Neuron (in vitro differentiated cells): ENCODE results near the gene SNX21.
A peak's percentile ranks its signal among the peaks of the same experiment; 100 is the strongest.
"Not testable (repeated sequence)": the region's sequence is repeated elsewhere in the genome, so short reads cannot be mapped to it uniquely, and the experiment has no call there.

ENCODE experiments used
- H2AFZ ChIP-seq: one replicate; pipeline ENCODE4 v1.6.1; 2013; ENCODE audit warnings: low read depth, mild to moderate bottlenecking, inconsistent platforms, low read length, moderate library complexity
- H3K27me3 ChIP-seq: one replicate; pipeline ENCODE4 v1.6.1; 2013; ENCODE audit warnings: low read length; ENCODE audit not compliant: insufficient read depth
- H3K36me3 ChIP-seq: one replicate; pipeline ENCODE4 v1.6.1; 2013; ENCODE audit warnings: low read length; ENCODE audit not compliant: insufficient read depth
- H3K4me1 ChIP-seq: one replicate; pipeline ENCODE4 v1.6.1; 2013; ENCODE audit warnings: low read length; ENCODE audit not compliant: insufficient read depth
- H3K4me3 ChIP-seq: 2 replicates; pipeline ENCODE4 v1.5.1; 2013; ENCODE audit warnings: mild to moderate bottlenecking, low read length, moderate library complexity
- H3K9me3 ChIP-seq: one replicate; pipeline ENCODE4 v1.6.1; 2013; ENCODE audit warnings: low read length

Gene SNX21

GRCh38 chr20:45863543-45864470 is 30.2 kb downstream of the SNX21 start:
- Histone ChIP-seq H3K4me3 (no peak overlapping the region), H2AFZ (no peak overlapping the region), H3K36me3 (no peaks in the 10 kb centered on the region), H3K9me3 (no peaks in the 10 kb centered on the region), H3K27me3 (no peaks in the 10 kb centered on the region), H3K4me1 (peaks cover 2% of the 10 kb centered on the region)

DNA sequence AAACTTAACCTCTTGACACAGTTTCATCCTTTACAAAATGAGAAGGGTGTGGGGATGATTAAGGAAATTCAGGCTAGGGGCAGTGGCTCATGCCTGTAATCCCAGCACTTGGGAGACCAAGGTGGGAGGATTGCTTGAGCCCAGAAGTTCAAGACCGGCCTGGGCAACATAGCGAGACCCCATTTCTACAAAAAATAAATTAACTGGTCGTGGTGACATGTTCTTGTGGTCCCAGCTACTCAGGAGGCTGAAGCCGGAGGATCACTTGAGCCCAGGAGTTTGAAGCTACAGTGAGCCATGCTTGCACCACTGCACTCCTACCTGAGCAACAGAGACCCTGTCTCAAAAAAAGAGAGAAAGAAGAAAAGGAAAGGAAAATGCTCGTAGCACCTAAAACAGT is 32.9 kb downstream of the SNX21 start:
- Histone ChIP-seq H3K36me3 (no peaks in the 10 kb centered on the region), H3K4me3 (no peak overlapping the region), H3K9me3 (no peaks in the 10 kb centered on the region), H3K4me1 (no peaks in the 10 kb centered on the region), H3K27me3 (no peaks in the 10 kb centered on the region), H2AFZ (no peak overlapping the region)

DNA sequence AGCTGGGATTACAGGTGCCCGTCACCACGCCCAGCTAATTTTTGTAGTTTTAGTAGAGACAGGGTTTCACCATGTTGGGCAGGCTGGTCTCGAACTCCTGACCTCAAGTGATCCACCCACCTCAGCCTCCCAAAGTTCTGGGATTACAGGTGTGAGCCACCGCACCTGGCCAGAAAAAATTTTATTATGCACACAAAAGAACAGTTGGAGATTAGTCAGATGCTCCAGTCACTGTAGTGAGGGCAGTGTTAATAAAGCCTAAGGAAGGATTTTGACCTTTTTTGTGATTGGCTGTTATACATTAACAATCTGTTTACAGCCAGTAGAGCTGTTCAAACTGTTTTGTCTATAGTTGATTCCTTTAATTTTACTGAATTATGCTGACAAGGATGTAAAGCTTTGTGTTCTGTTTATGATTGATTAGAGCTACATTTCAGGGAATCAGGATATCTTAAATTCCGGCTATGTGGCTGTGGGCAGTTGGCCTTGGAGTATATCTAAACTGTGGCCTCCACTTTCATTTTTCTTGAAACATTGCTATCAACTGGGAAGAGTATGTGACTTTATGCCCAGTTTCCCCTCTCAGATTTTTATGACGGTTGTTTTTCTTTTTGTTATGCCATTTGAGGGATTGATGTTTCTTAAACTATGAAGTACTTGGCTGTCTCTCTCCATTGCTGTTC is 33.7 kb downstream of the SNX21 start:
- Histone ChIP-seq H3K27me3 (no peaks in the 10 kb centered on the region), H3K4me3 (no peak overlapping the region), H3K4me1 (no peaks in the 10 kb centered on the region), H3K36me3 (no peaks in the 10 kb centered on the region), H2AFZ (no peak overlapping the region), H3K9me3 (no peaks in the 10 kb centered on the region)

DNA sequence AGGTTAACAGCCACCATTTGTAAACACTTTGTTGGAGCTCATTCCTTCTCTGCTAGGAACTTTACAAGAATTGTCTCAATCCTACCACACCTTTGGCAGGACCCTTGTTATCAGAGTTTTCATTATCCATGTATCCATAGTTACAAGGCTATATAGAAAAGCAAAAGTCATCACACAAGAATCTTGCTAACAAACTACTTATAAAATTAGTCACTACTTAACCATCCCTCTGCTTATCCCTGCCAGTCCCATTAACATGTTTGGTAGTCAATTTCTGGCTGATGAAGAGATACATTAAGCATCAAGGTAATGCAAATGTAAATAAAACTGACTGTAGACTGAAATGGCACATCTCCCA is 34.2 kb downstream of the SNX21 start:
- Histone ChIP-seq H3K27me3 (no peaks in the 10 kb centered on the region), H3K36me3 (no peaks in the 10 kb centered on the region), H3K9me3 (no peaks in the 10 kb centered on the region), H3K4me3 (no peak overlapping the region), H2AFZ (no peak overlapping the region), H3K4me1 (no peaks in the 10 kb centered on the region)

- no peaks in the 10 kb centered on the region for H3K4me1 ChIP-seq
- H3K36me3 ChIP-seq, result peaks cover 11% of the 10 kb centered on the region
- H2AFZ ChIP-seq, result no peak overlapping the region
Observed at GRCh38 chr20:45872626-45873025, 39.0 kb downstream of the SNX21 start.

GRCh38 chr20:45873409-45874103 is 40.0 kb downstream of the SNX21 start:
- no peak overlapping the region for H3K4me3 ChIP-seq
- peaks cover 20% of the 10 kb centered on the region for H3K36me3 ChIP-seq
- H3K4me1 ChIP-seq, result no peaks in the 10 kb centered on the region
- no peak overlapping the region for H2AFZ ChIP-seq
- no peaks in the 10 kb centered on the region for H3K27me3 ChIP-seq
- no peaks in the 10 kb centered on the region for H3K9me3 ChIP-seq

More at GRCh38 chr20:45872626-45873025, 39.0 kb downstream of the SNX21 start:
- H3K9me3 ChIP-seq, result no peaks in the 10 kb centered on the region
- no peak overlapping the region for H3K4me3 ChIP-seq
- no peaks in the 10 kb centered on the region for H3K27me3 ChIP-seq

DNA sequence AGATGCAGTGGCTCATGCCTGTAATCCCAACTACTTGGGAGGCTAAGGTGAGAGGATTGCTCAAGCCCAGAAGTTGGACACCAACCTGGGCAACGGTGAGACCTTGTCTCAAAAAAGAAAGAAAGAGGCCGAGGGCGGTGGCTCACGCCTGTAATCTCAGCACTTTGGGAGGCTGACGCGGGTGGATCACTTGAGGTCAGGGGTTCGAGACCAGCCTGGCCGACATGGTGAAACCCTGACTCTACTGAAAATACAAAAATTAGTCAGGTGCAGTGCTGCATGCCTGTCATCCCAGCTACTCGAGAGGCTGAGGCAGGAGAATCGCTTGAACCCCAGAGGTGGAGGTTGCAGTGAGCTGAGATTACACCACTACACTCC is 40.5 kb downstream of the SNX21 start:
- not testable (repeated sequence) for H3K4me3 ChIP-seq, H3K27me3 ChIP-seq, H3K4me1 ChIP-seq, H2AFZ ChIP-seq, H3K9me3 ChIP-seq
- peaks cover 20% of the 10 kb centered on the region for H3K36me3 ChIP-seq

GRCh38 chr20:45874576-45874975 is 41.0 kb downstream of the SNX21 start:
- no peaks in the 10 kb centered on the region for H3K4me1 ChIP-seq
- H3K4me3 ChIP-seq, result no peak overlapping the region
- H3K27me3 ChIP-seq, result no peaks in the 10 kb centered on the region
- no peaks in the 10 kb centered on the region for H3K9me3 ChIP-seq
- H2AFZ ChIP-seq, result no peak overlapping the region
- H3K36me3 ChIP-seq, result peaks cover 20% of the 10 kb centered on the region

DNA sequence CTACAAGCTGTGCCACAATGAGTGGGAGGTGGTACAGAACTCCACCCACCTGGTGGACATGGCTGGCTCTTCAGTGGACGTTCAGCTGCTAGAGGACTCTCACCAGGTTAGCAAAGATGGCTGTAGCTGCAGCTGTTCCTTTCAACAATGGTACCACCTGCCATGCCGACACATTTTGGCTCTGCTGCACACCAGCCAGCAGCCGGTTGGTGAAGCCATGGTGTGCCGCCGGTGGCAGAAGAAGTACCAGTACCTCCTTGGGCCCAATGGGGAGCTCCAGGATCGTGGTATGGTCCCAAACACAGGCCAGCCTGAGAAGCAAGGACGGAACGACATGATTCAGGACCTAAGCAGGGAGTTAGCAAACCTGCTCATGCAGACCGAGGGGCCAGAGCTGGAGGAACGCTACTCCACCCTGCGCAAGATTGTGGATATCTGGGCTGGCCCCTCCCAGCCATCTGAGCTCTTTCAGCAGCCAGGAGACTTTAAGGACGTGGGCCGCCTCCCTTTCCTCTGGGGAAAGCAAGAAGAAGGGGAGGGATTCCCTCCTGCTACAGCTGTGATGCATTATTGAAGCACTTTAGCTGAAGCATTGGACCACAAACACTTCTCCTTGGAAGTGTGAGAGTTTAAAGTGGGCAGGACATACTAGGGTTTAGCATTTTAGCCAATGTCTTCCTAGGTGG is 44.6 kb downstream of the SNX21 start:
- Histone ChIP-seq H3K27me3 (no peaks in the 10 kb centered on the region), H3K4me1 (peaks cover 2% of the 10 kb centered on the region), H3K9me3 (no peaks in the 10 kb centered on the region), H3K4me3 (no peak overlapping the region), H2AFZ (no peak overlapping the region), H3K36me3 (peaks cover 28% of the 10 kb centered on the region)

DNA sequence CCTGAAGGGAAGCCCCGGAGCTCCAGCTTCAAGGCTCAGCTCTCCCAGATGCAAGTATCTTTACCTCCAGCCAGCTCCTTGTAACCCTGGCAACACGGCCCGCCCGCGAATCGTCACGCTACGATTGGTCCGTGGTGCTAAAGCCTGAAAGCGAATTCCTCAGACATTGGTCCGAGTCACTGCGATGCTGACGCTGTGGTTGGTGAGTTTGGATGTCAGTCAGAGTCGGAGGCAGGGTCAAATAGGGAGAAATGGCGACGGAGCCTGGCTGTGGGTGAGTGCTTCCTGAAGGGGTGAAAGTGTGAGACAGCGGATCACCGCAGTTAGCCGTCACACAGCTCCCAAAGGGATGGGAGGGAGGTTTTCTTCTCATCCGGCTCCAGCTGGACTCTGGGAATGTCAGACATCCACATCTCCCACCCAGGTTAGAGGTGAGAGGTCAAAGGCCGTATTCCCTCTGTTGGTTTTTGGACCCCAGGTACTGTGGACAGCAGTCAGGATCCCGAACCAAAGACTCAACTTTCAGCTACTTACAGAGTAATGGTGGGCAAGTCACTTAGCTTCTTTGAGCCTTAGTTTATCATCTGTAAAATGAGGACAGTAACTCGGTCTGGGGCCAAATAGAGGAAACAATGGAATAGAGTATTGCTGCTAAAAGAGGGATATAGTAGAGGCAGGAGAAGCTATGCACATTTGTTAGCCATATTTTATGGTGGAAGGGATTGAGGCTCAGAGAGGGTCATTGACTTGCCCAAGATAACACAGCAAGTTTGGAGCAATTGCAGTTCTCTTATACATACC is 47.6 kb downstream of the SNX21 start, which contains the start of gene ZSWIM1:
Gene ZSWIM1, plus strand, starts transcription at position 240 of the 801 bp plus-strand sequence. CDS start 1,366 bp downstream, outside the sequence.
- H3K36me3 ChIP-seq, result peaks cover 44% of the 10 kb centered on the region
- peak within 1 kb of the TSS; percentile 82 for H3K4me3 ChIP-seq
- H3K4me1 ChIP-seq, result peaks cover 2% of the 10 kb centered on the region
- H3K9me3 ChIP-seq, result no peaks in the 10 kb centered on the region
- no peaks in the 10 kb centered on the region for H3K27me3 ChIP-seq
- no peak within 1 kb of the TSS for H2AFZ ChIP-seq

DNA sequence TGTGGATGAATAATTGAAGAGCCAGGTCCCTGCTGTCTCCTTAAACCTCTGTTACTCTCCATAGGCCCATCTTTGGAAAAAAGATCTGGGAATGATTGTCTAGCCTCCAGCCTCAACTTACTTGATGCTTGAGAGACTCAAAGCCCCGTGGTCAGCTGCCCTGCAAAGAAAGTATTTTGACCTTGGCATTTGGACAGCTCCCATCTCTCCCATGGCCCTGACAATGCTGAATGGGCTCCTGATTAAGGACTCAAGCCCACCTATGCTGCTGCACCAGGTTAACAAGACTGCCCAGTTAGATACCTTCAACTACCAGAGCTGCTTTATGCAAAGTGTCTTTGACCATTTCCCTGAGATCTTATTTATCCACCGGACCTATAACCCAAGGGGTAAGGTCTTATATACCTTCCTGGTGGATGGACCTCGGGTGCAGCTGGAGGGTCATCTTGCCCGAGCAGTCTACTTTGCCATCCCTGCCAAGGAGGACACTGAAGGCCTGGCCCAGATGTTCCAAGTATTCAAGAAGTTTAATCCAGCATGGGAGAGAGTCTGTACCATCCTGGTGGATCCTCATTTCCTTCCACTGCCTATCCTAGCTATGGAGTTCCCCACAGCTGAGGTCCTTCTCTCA is 49.0 kb downstream of the SNX21 start:
- Histone ChIP-seq H3K9me3 (no peaks in the 10 kb centered on the region), H3K4me3 (no peak overlapping the region), H3K36me3 (peaks cover 40% of the 10 kb centered on the region), H3K27me3 (no peaks in the 10 kb centered on the region), H2AFZ (no peak overlapping the region), H3K4me1 (peaks cover 2% of the 10 kb centered on the region)

GRCh38 chr20:45883100-45883469 is 49.5 kb downstream of the SNX21 start:
- Histone ChIP-seq H3K4me3 (no peak overlapping the region), H2AFZ (no peak overlapping the region), H3K27me3 (no peaks in the 10 kb centered on the region), H3K9me3 (no peaks in the 10 kb centered on the region), H3K4me1 (peaks cover 2% of the 10 kb centered on the region), H3K36me3 (peaks cover 36% of the 10 kb centered on the region)
